ENCODE measurements around the gene INHBC.

Gene INHBC

GRCh38 chr12:57461917-57462250, 27.3 kb downstream of the INHBC start:
- Mint-ChIP-seq H3K4me1 (peaks cover 51 to 60% of the 10 kb centered on the region in 2 donors), H3K36me3 (peaks cover 4 to 7% of the 10 kb centered on the region in 2 donors), H3K9me3 (no peaks in the 10 kb centered on the region), H3K27me3 (no peaks in the 10 kb centered on the region), H3K4me3 (peak overlapping the region; percentile 85 to 86), H3K27ac (peak overlapping the region; percentile 82)
- ATAC-seq (replicated peaks) (no peak), DNase-seq (no peak)

- Mint-ChIP-seq H3K27me3 (no peaks in the 10 kb centered on the region), H3K9me3 (no peaks in the 10 kb centered on the region), H3K27ac (peak overlapping the region; percentile 82), H3K4me3 (peak overlapping the region; percentile 85 to 86), H3K4me1 (peaks cover 52 to 60% of the 10 kb centered on the region in 2 donors), H3K36me3 (peaks cover 7 to 12% of the 10 kb centered on the region in 2 donors)
- peak; percentile 91 for DNase-seq
- peak; percentile 76 to 79 for ATAC-seq (replicated peaks)
Observed at GRCh38 chr12:57462251-57462911, 27.8 kb downstream of the INHBC start.

- H3K27me3 Mint-ChIP-seq = no peaks in the 10 kb centered on the region
- peak overlapping the region; percentile 72 for H3K27ac Mint-ChIP-seq
- ATAC-seq (replicated peaks) (no peak), DNase-seq (no peak)
- H3K4me1 Mint-ChIP-seq = peaks cover 56 to 60% of the 10 kb centered on the region in 2 donors
- no peaks in the 10 kb centered on the region for H3K9me3 Mint-ChIP-seq
- peak overlapping the region; percentile 85 to 86 for H3K4me3 Mint-ChIP-seq
- H3K36me3 Mint-ChIP-seq = peaks cover 12 to 17% of the 10 kb centered on the region in 2 donors
Observed at GRCh38 chr12:57462912-57463253, 28.3 kb downstream of the INHBC start.

GRCh38 chr12:57464569-57464968, 30.0 kb downstream of the INHBC start:
- Mint-ChIP-seq H3K4me1 (peaks cover 44 to 46% of the 10 kb centered on the region in 2 donors), H3K27me3 (no peaks in the 10 kb centered on the region), H3K4me3 (no peak overlapping the region), H3K27ac (peak overlapping the region; percentile 21), H3K9me3 (no peaks in the 10 kb centered on the region), H3K36me3 (peaks cover 19 to 31% of the 10 kb centered on the region in 2 donors)
- DNase-seq = no peak
- no peak for ATAC-seq (replicated peaks)

- H3K27ac Mint-ChIP-seq = peak overlapping the region; percentile 21
- DNase-seq (no peak), ATAC-seq (replicated peaks) (no peak)
- peaks cover 19 to 35% of the 10 kb centered on the region in 2 donors for H3K36me3 Mint-ChIP-seq
- peaks cover 38 to 43% of the 10 kb centered on the region in 2 donors for H3K4me1 Mint-ChIP-seq
- H3K9me3 Mint-ChIP-seq = no peaks in the 10 kb centered on the region
- H3K27me3 Mint-ChIP-seq = no peaks in the 10 kb centered on the region
- no peak overlapping the region for H3K4me3 Mint-ChIP-seq
Observed at GRCh38 chr12:57465030-57465746, 30.6 kb downstream of the INHBC start.

- H3K4me3 Mint-ChIP-seq = no peak overlapping the region
Observed at GRCh38 chr12:57465747-57466505, 31.3 kb downstream of the INHBC start.

GRCh38 chr12:57467212-57467874, 32.8 kb downstream of the INHBC start:
- peaks cover 32 to 50% of the 10 kb centered on the region in 2 donors for H3K36me3 Mint-ChIP-seq
- peak overlapping the region; percentile 65 for H3K27ac Mint-ChIP-seq
- H3K4me1 Mint-ChIP-seq = peaks cover 34 to 35% of the 10 kb centered on the region in 2 donors
- no peaks in the 10 kb centered on the region for H3K9me3 Mint-ChIP-seq
- no peaks in the 10 kb centered on the region for H3K27me3 Mint-ChIP-seq
- ATAC-seq (replicated peaks) (no peak), DNase-seq (no peak)
- no peak overlapping the region for H3K4me3 Mint-ChIP-seq

More at GRCh38 chr12:57465747-57466505, 31.3 kb downstream of the INHBC start:
- ATAC-seq (replicated peaks) (no peak), DNase-seq (no peak)
- no peaks in the 10 kb centered on the region for H3K9me3 Mint-ChIP-seq
- H3K36me3 Mint-ChIP-seq = peaks cover 21 to 37% of the 10 kb centered on the region in 2 donors
- H3K27ac Mint-ChIP-seq = peak overlapping the region; percentile 32
- peaks cover 32 to 39% of the 10 kb centered on the region in 2 donors for H3K4me1 Mint-ChIP-seq
- H3K27me3 Mint-ChIP-seq = no peaks in the 10 kb centered on the region

GRCh38 chr12:57467915-57468314, 33.3 kb downstream of the INHBC start:
- DNase-seq (no peak), ATAC-seq (replicated peaks) (no peak)
- Mint-ChIP-seq H3K4me1 (peaks cover 30 to 33% of the 10 kb centered on the region in 2 donors), H3K27me3 (no peaks in the 10 kb centered on the region), H3K27ac (no peak overlapping the region), H3K9me3 (no peaks in the 10 kb centered on the region), H3K4me3 (no peak overlapping the region), H3K36me3 (peaks cover 37 to 54% of the 10 kb centered on the region in 2 donors)

GRCh38 chr12:57469296-57470164, 34.9 kb downstream of the INHBC start:
- Mint-ChIP-seq H3K4me1 (peaks cover 33% of the 10 kb centered on the region in 2 donors), H3K9me3 (no peaks in the 10 kb centered on the region), H3K4me3 (no peak overlapping the region), H3K27ac (no peak overlapping the region), H3K27me3 (no peaks in the 10 kb centered on the region), H3K36me3 (peaks cover 50 to 68% of the 10 kb centered on the region in 2 donors)
- ATAC-seq (replicated peaks) (no peak), DNase-seq (no peak)

GRCh38 chr12:57470286-57470969, 35.8 kb downstream of the INHBC start:
- no peak overlapping the region for H3K27ac Mint-ChIP-seq
- H3K9me3 Mint-ChIP-seq = no peaks in the 10 kb centered on the region
- peaks cover 56 to 73% of the 10 kb centered on the region in 2 donors for H3K36me3 Mint-ChIP-seq

GRCh38 chr12:57470970-57471656, 36.5 kb downstream of the INHBC start:
- DNase-seq (no peak), ATAC-seq (replicated peaks) (no peak)
- Mint-ChIP-seq H3K27me3 (no peaks in the 10 kb centered on the region), H3K27ac (peak overlapping the region; percentile 67), H3K9me3 (no peaks in the 10 kb centered on the region), H3K4me1 (peaks cover 32 to 47% of the 10 kb centered on the region in 2 donors), H3K4me3 (no peak overlapping the region), H3K36me3 (peaks cover 58 to 75% of the 10 kb centered on the region in 2 donors)

More at GRCh38 chr12:57470286-57470969, 35.8 kb downstream of the INHBC start:
- ATAC-seq (replicated peaks) = no peak
- Mint-ChIP-seq H3K4me3 (no peak overlapping the region), H3K27me3 (no peaks in the 10 kb centered on the region), H3K4me1 (peaks cover 36 to 40% of the 10 kb centered on the region in 2 donors)
- DNase-seq = no peak

- no peak for DNase-seq
- Mint-ChIP-seq H3K4me3 (no peak overlapping the region), H3K27me3 (no peaks in the 10 kb centered on the region), H3K36me3 (peaks cover 62 to 80% of the 10 kb centered on the region in 2 donors), H3K9me3 (no peaks in the 10 kb centered on the region), H3K4me1 (peaks cover 37 to 52% of the 10 kb centered on the region in 2 donors), H3K27ac (no peak overlapping the region)
- ATAC-seq (replicated peaks) = no peak
Observed at GRCh38 chr12:57471661-57472060, 37.1 kb downstream of the INHBC start.
